ENCODE data around the gene ZNF611. TPM values are rescaled to one million over a fixed set of nuclear protein-coding genes. Genes with fewer than 3 reads are reported as not detected.

Gene ZNF611
- total and polyA plus RNA-seq, 9 of the 15 experiments (the other 6 are each of a cell fraction or from before 2014, with no cell fraction given) = 3.7 to 29.6 (median 12.8) TPM

- TF ChIP-seq MGA (IDR thresholded peaks at IDR 0.05) (peak; percentile 83), ZFX (CRISPR knock-in tag; IDR thresholded peaks at IDR 0.05) (peak; percentile 14; the same call in 1 of the 2 replicates), KLF6 (CRISPR knock-in tag; IDR thresholded peaks at IDR 0.05; ENCODE audit: borderline replicate concordance) (no peak), FOXA3 (CRISPR knock-in tag; conservative IDR thresholded peaks at IDR 0.05 in 1 of 2, IDR thresholded peaks at IDR 0.05 in 1 of 2) (no peak), NR4A1 (CRISPR knock-in tag; IDR thresholded peaks at IDR 0.05) (no peak), NR4A1 (tag; IDR thresholded peaks at IDR 0.05) (no peak), ZNF57 (CRISPR knock-in tag; IDR thresholded peaks at IDR 0.05) (no peak), PURB (CRISPR knock-in tag; IDR thresholded peaks at IDR 0.05; ENCODE audit: low read depth) (no peak), PHF20 (IDR thresholded peaks at IDR 0.05; ENCODE audit: partially characterized antibody) (peak; percentile 26), PTRF (tag; IDR thresholded peaks at IDR 0.05) (no peak), ZNF239 (CRISPR knock-in tag; IDR thresholded peaks at IDR 0.05) (no peak), NONO (IDR thresholded peaks at IDR 0.05; ENCODE audit: low read depth in 2 of 2, low read length in 1 of 2) (no peak), ZNF668 (CRISPR knock-in tag; IDR thresholded peaks at IDR 0.05) (no peak), FOXK2 (conservative IDR thresholded peaks at IDR 0.05 in 1 of 2, IDR thresholded peaks at IDR 0.05 in 1 of 2; ENCODE audit: low read depth in 2 of 2) (0 out of 4 replicates have a peak, but pooled peaks of 1 of the 2 experiments have one; percentile 19), SAP30 (IDR thresholded peaks at IDR 0.05; ENCODE audit: borderline replicate concordance, insufficient read depth, low read depth, low read length, poor library complexity, severe bottlenecking) (peak; percentile 28), TRIM24 (IDR thresholded peaks at IDR 0.05) (0 out of 4 replicates have a peak, but pooled peaks of 1 of the 2 experiments have one; percentile 26), ELF1 (tag; IDR thresholded peaks at IDR 0.05) (peak; percentile 26; the same call in 1 of the 2 replicates)
Observed at GRCh38 chr19:52689843-52690368, 44.9 kb downstream of the ZNF611 start (continued).

All from K562 (cell line).